Measurements from ENCODE around the gene SERGEF. TPM values are rescaled to one million over a fixed set of nuclear protein-coding genes. Genes with fewer than 3 reads are reported as not detected.

SERGEF gene
- total RNA-seq, 2 donors from 2014 or later: 29.9 to 39.4 TPM

DNA sequence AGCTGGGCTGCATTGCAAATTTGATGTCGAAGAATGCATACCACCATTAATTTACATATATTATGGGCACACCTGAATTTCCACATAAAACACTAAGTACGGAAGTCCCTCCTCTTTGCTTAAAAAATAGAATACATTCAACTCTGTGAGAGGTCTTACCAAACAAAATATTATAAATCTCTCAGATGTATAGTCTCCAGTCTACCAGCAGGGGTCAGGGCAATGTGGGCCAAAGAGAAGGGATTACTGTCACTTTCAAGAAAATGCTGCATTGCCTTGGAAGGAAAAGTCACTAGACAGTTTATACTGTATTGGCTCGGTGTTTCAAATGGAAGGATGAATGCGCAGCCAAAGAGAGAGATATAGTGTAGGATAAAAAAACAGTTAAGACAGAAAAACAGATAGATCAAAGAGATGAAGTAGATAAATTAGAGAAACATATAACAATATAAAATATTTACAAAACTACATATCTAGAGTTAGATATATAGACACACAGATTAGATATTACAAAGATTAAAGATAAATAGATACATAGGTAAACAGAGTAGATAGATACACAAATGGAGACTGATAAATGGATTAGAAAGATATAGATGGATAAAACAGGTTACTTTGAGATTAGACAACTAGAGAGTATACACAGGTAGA lies 20.9 kb downstream of the SERGEF start:
- no peak for DNase-seq (ENCODE audit: low spot score)
- WGBS: 42% methylated on average over 4 of the region's 4 CpGs
- TF ChIP-seq, protein P1, sequence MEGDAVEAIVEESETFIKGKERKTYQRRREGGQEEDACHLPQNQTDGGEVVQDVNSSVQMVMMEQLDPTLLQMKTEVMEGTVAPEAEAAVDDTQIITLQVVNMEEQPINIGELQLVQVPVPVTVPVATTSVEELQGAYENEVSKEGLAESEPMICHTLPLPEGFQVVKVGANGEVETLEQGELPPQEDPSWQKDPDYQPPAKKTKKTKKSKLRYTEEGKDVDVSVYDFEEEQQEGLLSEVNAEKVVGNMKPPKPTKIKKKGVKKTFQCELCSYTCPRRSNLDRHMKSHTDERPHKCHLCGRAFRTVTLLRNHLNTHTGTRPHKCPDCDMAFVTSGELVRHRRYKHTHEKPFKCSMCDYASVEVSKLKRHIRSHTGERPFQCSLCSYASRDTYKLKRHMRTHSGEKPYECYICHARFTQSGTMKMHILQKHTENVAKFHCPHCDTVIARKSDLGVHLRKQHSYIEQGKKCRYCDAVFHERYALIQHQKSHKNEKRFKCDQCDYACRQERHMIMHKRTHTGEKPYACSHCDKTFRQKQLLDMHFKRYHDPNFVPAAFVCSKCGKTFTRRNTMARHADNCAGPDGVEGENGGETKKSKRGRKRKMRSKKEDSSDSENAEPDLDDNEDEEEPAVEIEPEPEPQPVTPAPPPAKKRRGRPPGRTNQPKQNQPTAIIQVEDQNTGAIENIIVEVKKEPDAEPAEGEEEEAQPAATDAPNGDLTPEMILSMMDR (IDR thresholded peaks at IDR 0.05): peak; percentile 56 to 75 (median 64)
- TF ChIP-seq POLR2AphosphoS5 (IDR thresholded peaks at IDR 0.05) (peak; percentile 30), POLR2A (IDR thresholded peaks at IDR 0.05) (no peak)
- intact Hi-C loops (cut with DNase I): loop anchor here (5.0 kb wide), 1 partner anchor 115 kb away; the partner anchor contains the start of gene SAAL1
- no peaks in the 10 kb centered on the region for H3K4me1 ChIP-seq (replicated peaks)
- no peaks in the 10 kb centered on the region for H3K9me3 ChIP-seq
- H3K27me3 ChIP-seq (replicated peaks; ENCODE audit: insufficient read depth): no peaks in the 10 kb centered on the region
- no peaks in the 10 kb centered on the region for H3K36me3 ChIP-seq
- no peak overlapping the region for H3K4me3 ChIP-seq
- H3K27ac ChIP-seq: no peak overlapping the region

DNA sequence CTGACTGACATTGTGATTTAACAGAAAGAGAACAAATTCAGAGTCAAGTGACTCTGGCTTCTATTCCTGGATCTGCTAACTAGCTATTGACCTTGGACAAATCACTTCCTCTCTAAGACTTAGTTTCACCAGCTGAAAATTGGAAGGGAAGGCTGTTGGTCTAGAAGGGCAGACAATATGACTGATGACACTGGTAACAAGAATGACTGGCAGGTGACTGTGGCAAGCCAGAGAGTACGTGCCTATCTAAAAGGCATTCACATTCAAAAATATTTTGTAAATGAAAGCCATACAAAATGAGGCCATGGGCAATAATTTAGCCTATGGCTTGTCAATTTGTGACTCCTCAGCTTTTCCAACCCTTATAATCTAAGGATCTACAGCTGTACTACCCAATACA lies 23.5 kb downstream of the SERGEF start:
- Histone ChIP-seq H3K4me1 (replicated peaks) (no peaks in the 10 kb centered on the region), H3K27ac (no peak overlapping the region), H3K9me3 (no peaks in the 10 kb centered on the region), H3K27me3 (replicated peaks; ENCODE audit: insufficient read depth) (no peaks in the 10 kb centered on the region), H3K4me3 (no peak overlapping the region), H3K36me3 (no peaks in the 10 kb centered on the region)
- TF ChIP-seq POLR2AphosphoS5 (IDR thresholded peaks at IDR 0.05): no peak
- TF ChIP-seq, protein P1 (IDR thresholded peaks at IDR 0.05): no peak
- TF ChIP-seq POLR2A (IDR thresholded peaks at IDR 0.05): no peak
- no peak for DNase-seq (ENCODE audit: low spot score)
- 95% methylated on average over 1 of the region's 1 CpG for WGBS
- intact Hi-C loops (cut with DNase I): no loop called here

DNA sequence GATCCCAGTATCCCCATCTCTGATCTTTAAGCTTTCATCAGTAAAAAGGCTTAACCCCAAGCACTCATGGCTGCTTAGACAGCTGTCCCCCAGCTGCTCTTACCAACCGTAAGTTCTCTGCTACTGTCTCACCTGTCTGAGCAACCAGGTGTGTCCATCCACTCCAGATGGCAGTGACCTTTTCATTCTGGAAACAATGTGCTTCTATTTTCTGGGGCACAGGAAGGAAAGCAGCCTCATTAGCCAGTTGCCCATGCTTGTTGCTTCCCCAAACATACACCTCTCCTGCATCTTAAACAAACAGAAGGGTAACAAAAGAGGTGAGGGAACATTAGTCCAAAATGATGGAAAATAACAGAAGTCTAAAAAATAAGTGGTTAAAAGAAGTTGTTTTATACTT lies 24.4 kb downstream of the SERGEF start:
- DNase-seq (ENCODE audit: low spot score): no peak

DNA sequence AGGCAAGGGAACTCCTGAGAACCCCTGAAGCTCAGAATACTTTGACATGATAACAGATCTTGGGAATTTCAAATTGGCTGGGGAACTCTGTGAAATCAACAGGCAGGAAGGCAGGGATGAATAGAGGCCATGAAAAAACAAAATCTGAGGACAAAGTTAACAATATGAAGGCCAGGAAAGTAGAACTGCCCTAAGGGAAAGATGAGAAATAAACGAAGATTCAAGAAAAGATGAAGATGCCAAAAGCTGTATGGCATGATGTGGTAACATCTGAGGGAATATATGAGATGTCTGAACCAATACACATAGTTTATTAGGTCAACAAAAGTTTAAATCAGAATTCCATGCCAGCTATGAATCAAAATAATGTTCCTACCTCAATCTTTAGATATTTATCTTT lies 25.0 kb downstream of the SERGEF start:
- WGBS: 42% methylated on average over 1 of the region's 1 CpG
- intact Hi-C loops (cut with DNase I): no loop called here
- H3K27ac ChIP-seq: no peak overlapping the region
- no peaks in the 10 kb centered on the region for H3K4me1 ChIP-seq (replicated peaks)
- H3K4me3 ChIP-seq: no peak overlapping the region
- TF ChIP-seq POLR2AphosphoS5 (IDR thresholded peaks at IDR 0.05) (no peak), POLR2A (IDR thresholded peaks at IDR 0.05) (no peak)
- TF ChIP-seq, protein P1 (IDR thresholded peaks at IDR 0.05): no peak
- H3K36me3 ChIP-seq: no peaks in the 10 kb centered on the region
- no peaks in the 10 kb centered on the region for H3K9me3 ChIP-seq
- no peak for DNase-seq (ENCODE audit: low spot score)
- no peaks in the 10 kb centered on the region for H3K27me3 ChIP-seq (replicated peaks; ENCODE audit: insufficient read depth)

More for the DNA sequence above, 24.4 kb downstream of the SERGEF start:
- no peak overlapping the region for H3K4me3 ChIP-seq
- H3K27me3 ChIP-seq (replicated peaks; ENCODE audit: insufficient read depth): no peaks in the 10 kb centered on the region
- H3K36me3 ChIP-seq: no peaks in the 10 kb centered on the region
- no peaks in the 10 kb centered on the region for H3K9me3 ChIP-seq
- no peak for TF ChIP-seq POLR2A (IDR thresholded peaks at IDR 0.05)
- no peak for TF ChIP-seq POLR2AphosphoS5 (IDR thresholded peaks at IDR 0.05)
- TF ChIP-seq, protein P1 (IDR thresholded peaks at IDR 0.05): no peak
- H3K4me1 ChIP-seq (replicated peaks): no peaks in the 10 kb centered on the region
- WGBS: 91% methylated on average over 1 of the region's 1 CpG
- intact Hi-C loops (cut with DNase I): no loop called here
- H3K27ac ChIP-seq: no peak overlapping the region

DNA sequence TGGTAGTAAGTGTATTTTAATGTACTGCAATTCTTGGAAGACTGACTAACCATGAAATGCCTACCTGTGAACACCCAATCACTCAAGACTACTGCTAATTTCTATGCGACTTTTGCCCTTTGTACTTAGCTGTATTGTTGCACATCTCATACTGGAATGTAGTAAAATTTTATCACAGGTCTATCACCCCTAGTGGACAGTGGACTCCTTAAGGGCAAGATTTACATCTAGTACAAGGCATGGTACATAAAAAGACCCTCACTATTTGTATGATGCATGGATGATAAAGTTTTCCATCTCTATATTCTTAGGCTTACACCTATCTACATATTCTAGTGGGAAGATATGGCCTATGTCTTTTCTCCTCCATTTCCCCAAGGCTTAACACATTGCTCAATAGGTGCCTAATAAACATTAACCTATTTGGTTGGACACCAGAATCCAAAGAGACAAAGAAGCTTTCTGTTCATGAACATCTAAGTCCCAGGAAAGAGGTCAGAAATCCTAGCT lies 26.1 kb downstream of the SERGEF start:
- Histone ChIP-seq H3K27me3 (replicated peaks; ENCODE audit: insufficient read depth) (no peaks in the 10 kb centered on the region), H3K4me1 (replicated peaks) (no peaks in the 10 kb centered on the region), H3K9me3 (no peaks in the 10 kb centered on the region), H3K36me3 (no peaks in the 10 kb centered on the region), H3K4me3 (no peak overlapping the region), H3K27ac (no peak overlapping the region)
- no peak for DNase-seq (ENCODE audit: low spot score)
- intact Hi-C loops (cut with DNase I): no loop called here
- 87% methylated on average over 1 of the region's 1 CpG for WGBS
- TF ChIP-seq POLR2A (IDR thresholded peaks at IDR 0.05): no peak
- no peak for TF ChIP-seq POLR2AphosphoS5 (IDR thresholded peaks at IDR 0.05)
- TF ChIP-seq, protein P1 (IDR thresholded peaks at IDR 0.05): no peak

Data from prostate gland (tissue), 2 donors.